RPMI8226 (cell line): ENCODE measurements around the gene SLC39A7.
"Not testable (repeated sequence)": the region's sequence is repeated elsewhere in the genome, so short reads cannot be mapped to it uniquely, and the experiment has no call there.

ENCODE experiments used
- DNase-seq: peaks from one replicate; pipeline ENCODE4 v3.0.0-alpha.2; 2015

The SLC39A7 gene

GRCh38 chr6:33206027-33206863 lies 5.6 kb downstream of the SLC39A7 start:
- no peak for DNase-seq

GRCh38 chr6:33206864-33207551 lies 6.3 kb downstream of the SLC39A7 start:
- no peak for DNase-seq

- peak; percentile 26 for DNase-seq
Observed at GRCh38 chr6:33207552-33208090, 7.0 kb downstream of the SLC39A7 start.

- DNase-seq, result peak; percentile 87
Observed at GRCh38 chr6:33208091-33208967, 7.7 kb downstream of the SLC39A7 start, which contains the start of gene RING1. RING1 (plus strand) TSS chr6:33208500; CDS start chr6:33208823, 323 bp downstream.

GRCh38 chr6:33209856-33210255 lies 9.2 kb downstream of the SLC39A7 start:
- DNase-seq, result no peak

- no peak for DNase-seq
Observed at GRCh38 chr6:33211136-33211535, 10.5 kb downstream of the SLC39A7 start.

GRCh38 chr6:33211666-33212422 lies 11.2 kb downstream of the SLC39A7 start:
- DNase-seq, result no peak

- no peak for DNase-seq
Observed at GRCh38 chr6:33212857-33213165, 12.1 kb downstream of the SLC39A7 start.

GRCh38 chr6:33213166-33213988 lies 12.7 kb downstream of the SLC39A7 start:
- DNase-seq, result no peak

GRCh38 chr6:33213989-33214335 lies 13.3 kb downstream of the SLC39A7 start:
- no peak for DNase-seq

GRCh38 chr6:33215271-33216116 lies 14.8 kb downstream of the SLC39A7 start:
- peak; percentile 66 for DNase-seq

GRCh38 chr6:33216117-33216649 lies 15.5 kb downstream of the SLC39A7 start:
- DNase-seq, result no peak

- no peak for DNase-seq
Observed at GRCh38 chr6:33217246-33217645, 16.6 kb downstream of the SLC39A7 start.

- DNase-seq, result no peak
Observed at GRCh38 chr6:33217681-33218080, 17.0 kb downstream of the SLC39A7 start.

GRCh38 chr6:33226503-33227120 lies 25.9 kb downstream of the SLC39A7 start:
- not testable (repeated sequence) for DNase-seq

- DNase-seq, result no peak
Observed at GRCh38 chr6:33235221-33235634, 34.6 kb downstream of the SLC39A7 start.

- no peak for DNase-seq
Observed at GRCh38 chr6:33236328-33236727, 35.7 kb downstream of the SLC39A7 start.

- DNase-seq, result no peak
Observed at GRCh38 chr6:33236852-33237251, 36.2 kb downstream of the SLC39A7 start.

- DNase-seq, result no peak
Observed at GRCh38 chr6:33237741-33238140, 37.1 kb downstream of the SLC39A7 start.

GRCh38 chr6:33241968-33242367 lies 41.3 kb downstream of the SLC39A7 start:
- DNase-seq, result no peak
